H1 (cell line): ENCODE measurements around the gene ARL5A. TPM values are rescaled to one million over a fixed set of nuclear protein-coding genes. Genes with fewer than 3 reads are reported as not detected.

ENCODE experiments used
- CTCF ChIA-PET: fragments of 300-600 bp; sonication (Branson Sonifier 250); formaldehyde crosslinking; loops from one replicate; lab custom pipeline; 2021; ENCODE audit not compliant: partially characterized antibody; lab: Charles Lee
- POLR2A ChIA-PET: fragments of 300-600 bp; sonication (Branson Sonifier 250); formaldehyde crosslinking; loops from one replicate; lab custom pipeline; 2021; ENCODE audit warnings: inconsistent platforms; ENCODE audit not compliant: partially characterized antibody; lab: Charles Lee
- DNase-seq, 2 experiments: peaks; one replicate each; pipeline versions ENCODE4 v3.0.0 to v3.0.0-alpha.2; 2010 to 2022; ENCODE audit warnings: low spot score in 2 of 2, low read depth in 1 of 2, mixed read lengths in 1 of 2
- FAIRE-seq: peaks from 2 replicates; lab custom pipeline; 2011; peaks lifted over from hg19 to GRCh38; lab: Jason Lieb, UNC
- H2AFZ ChIP-seq: 2 replicates; pipeline ENCODE4 v1.8.1; 2012; ENCODE audit warnings: low read length, inconsistent platforms
- H2AK5ac ChIP-seq: 2 replicates; pipeline ENCODE4 v1.6.1; 2013; ENCODE audit warnings: low read depth, low read length
- H2BK120ac ChIP-seq: replicated peaks from 2 replicates; pipeline ENCODE3; 2013; ENCODE audit warnings: low read depth, low read length, inconsistent platforms
- H2BK12ac ChIP-seq: 2 replicates; pipeline ENCODE4 v1.6.1; 2013; ENCODE audit warnings: low read depth, low read length
- H2BK15ac ChIP-seq: 2 replicates; pipeline ENCODE4 v1.6.1; 2013; ENCODE audit warnings: low read length
- H2BK20ac ChIP-seq: 2 replicates; pipeline ENCODE4 v1.6.1; 2013; ENCODE audit warnings: low read length
- H2BK5ac ChIP-seq: 2 replicates; pipeline ENCODE4 v1.6.1; 2013; ENCODE audit warnings: low read depth, low read length
- H3K14ac ChIP-seq: 2 replicates; pipeline ENCODE4 v1.6.1; 2013; ENCODE audit warnings: inconsistent platforms; ENCODE audit not compliant: insufficient read length
- H3K18ac ChIP-seq: 2 replicates; pipeline ENCODE4 v1.6.1; 2013; ENCODE audit warnings: low read length; ENCODE audit errors: extremely low read depth
- H3K23ac ChIP-seq: 2 replicates; pipeline ENCODE4 v1.6.1; 2013; ENCODE audit warnings: inconsistent platforms; ENCODE audit not compliant: insufficient read length
- H3K23me2 ChIP-seq: 2 replicates; pipeline ENCODE4 v1.6.1; 2013; ENCODE audit warnings: low read depth, low read length
- H3K27ac ChIP-seq: 2 replicates; pipeline ENCODE4 v1.6.1; 2011; ENCODE audit warnings: low read depth, low read length, inconsistent platforms
- H3K27me3 ChIP-seq, 4 experiments: replicated peaks in 1 of 4; 1 replicate in 1 of 4; 2 replicates in 3 of 4; pipeline versions ENCODE4 v1.6.1 to v1.8.1; 2011 to 2013; ENCODE audit warnings: low read length in 3 of 4, mild to moderate bottlenecking in 3 of 4, inconsistent platforms in 2 of 4, mixed read lengths in 2 of 4, moderate library complexity in 1 of 4; ENCODE audit not compliant: control insufficient read depth in 3 of 4, insufficient read depth in 3 of 4; ENCODE audit errors: extremely low read depth in 1 of 4
- H3K36me3 ChIP-seq, 4 experiments: 2 replicates each; pipeline versions ENCODE4 v1.6.1 to v1.8.1; 2011 to 2013; ENCODE audit warnings: mild to moderate bottlenecking in 4 of 4, low read length in 3 of 4, moderate library complexity in 2 of 4, control low read depth in 1 of 4, inconsistent platforms in 1 of 4; ENCODE audit not compliant: insufficient read depth in 4 of 4, control insufficient read depth in 2 of 4
- H3K4ac ChIP-seq: replicated peaks from 2 replicates; pipeline ENCODE3; 2013; ENCODE audit warnings: low read length, low read depth, mixed read lengths, inconsistent platforms; ENCODE audit not compliant: insufficient read length
- H3K4me1 ChIP-seq, 4 experiments: replicated peaks in 1 of 4; 1 replicate in 1 of 4; 2 replicates in 3 of 4; pipeline versions ENCODE4 v1.6.1 to v1.8.1; 2011 to 2013; ENCODE audit warnings: low read length in 3 of 4, inconsistent platforms in 2 of 4, mixed read lengths in 1 of 4; ENCODE audit not compliant: insufficient read depth in 4 of 4, control insufficient read depth in 3 of 4
- H3K4me2 ChIP-seq, 2 experiments: 2 replicates each; pipeline versions ENCODE4 v1.6.1 to v1.8.1; 2011 to 2013; ENCODE audit warnings: low read depth in 2 of 2, low read length in 2 of 2, control low read depth in 1 of 2, inconsistent platforms in 1 of 2, mild to moderate bottlenecking in 1 of 2; ENCODE audit not compliant: insufficient read depth in 1 of 2
- H3K4me3 ChIP-seq, 4 experiments: fragments of 200-600, 300-600 bp in 1 of 4; sonication (generic), shearing (Covaris generic), sonication (Bioruptor Twin) in 1 of 4; 2 replicates each; pipeline versions ENCODE4 v1.5.1 to v1.8.1; 2011 to 2016; ENCODE audit warnings: low read length in 4 of 4, low read depth in 3 of 4, control low read depth in 2 of 4, inconsistent platforms in 2 of 4, mild to moderate bottlenecking in 2 of 4, mixed read lengths in 1 of 4, moderate library complexity in 1 of 4; ENCODE audit not compliant: insufficient read depth in 2 of 4; ENCODE audit errors: extremely low read depth in 1 of 4
- H3K56ac ChIP-seq: replicated peaks from 2 replicates; pipeline ENCODE3; 2013; ENCODE audit warnings: low read depth, mild to moderate bottlenecking, mixed read lengths, low read length, inconsistent platforms; ENCODE audit not compliant: insufficient read length
- H3K79me1 ChIP-seq: 2 replicates; pipeline ENCODE4 v1.6.1; 2013; ENCODE audit warnings: low read depth, low read length, control low read depth
- H3K79me2 ChIP-seq, 2 experiments: 2 replicates each; pipeline versions ENCODE4 v1.6.1 to v1.8.1; 2012 to 2013; ENCODE audit warnings: low read length in 2 of 2, mild to moderate bottlenecking in 2 of 2, inconsistent platforms in 1 of 2; ENCODE audit not compliant: insufficient read depth in 2 of 2, control insufficient read depth in 1 of 2
- H3K9ac ChIP-seq, 4 experiments: replicated peaks in 1 of 4; 1 replicate in 1 of 4; 2 replicates in 3 of 4; pipeline versions ENCODE4 v1.6.1 to v1.8.1; 2011 to 2013; ENCODE audit warnings: low read depth in 3 of 4, low read length in 3 of 4, control low read depth in 2 of 4, mild to moderate bottlenecking in 2 of 4, moderate library complexity in 2 of 4, inconsistent platforms in 1 of 4; ENCODE audit errors: extremely low read depth in 1 of 4
- H3K9me3 ChIP-seq, 2 experiments: 2 replicates each; pipeline versions ENCODE4 v1.6.1 to v1.8.1; 2012 to 2013; ENCODE audit warnings: mild to moderate bottlenecking in 2 of 2, moderate library complexity in 2 of 2, control low read depth in 1 of 2, inconsistent platforms in 1 of 2, low read depth in 1 of 2, low read length in 1 of 2, mixed read lengths in 1 of 2; ENCODE audit not compliant: insufficient read depth in 2 of 2
- H4K20me1 ChIP-seq, 2 experiments: replicated peaks in 1 of 2; 2 replicates each; pipeline versions ENCODE3 to v1.8.1; 2011 to 2013; ENCODE audit warnings: inconsistent platforms in 2 of 2, low read length in 2 of 2, mild to moderate bottlenecking in 1 of 2; ENCODE audit not compliant: insufficient read depth in 2 of 2, control insufficient read depth in 1 of 2
- H4K5ac ChIP-seq: 2 replicates; pipeline ENCODE4 v1.6.1; 2013; ENCODE audit warnings: low read length, low read depth, mixed read lengths, inconsistent platforms; ENCODE audit not compliant: insufficient read length
- H4K8ac ChIP-seq: 2 replicates; pipeline ENCODE4 v1.8.0; 2013; ENCODE audit warnings: mild to moderate bottlenecking, moderate library complexity, low read length, inconsistent platforms; ENCODE audit not compliant: insufficient read depth; ENCODE audit errors: extremely low read depth
- H4K91ac ChIP-seq: replicated peaks from 2 replicates; pipeline ENCODE3; 2013; ENCODE audit warnings: low read length, mixed read lengths, inconsistent platforms; ENCODE audit not compliant: insufficient read length
- HDAC6 ChIP-seq: IDR thresholded peaks from one replicate; pipeline ENCODE4 v1.7.1; 2012; ENCODE audit warnings: low read depth, mild to moderate bottlenecking, inconsistent platforms, low read length, moderate library complexity
- WGBS, 2 experiments: shearing (Covaris generic) in 1 of 2; methylation state at CpG; one replicate each; pipeline versions ENCODE4 v1.1.6 to v1.1.7; 2013 to 2015; ENCODE audit warnings: low lambda C conversion rate in 2 of 2, mixed read lengths in 2 of 2, inconsistent platforms in 1 of 2, low coverage in 1 of 2, missing lambda C conversion rate in 1 of 2; ENCODE audit not compliant: insufficient replicate concordance in 2 of 2, insufficient coverage in 1 of 2, insufficient read length in 1 of 2; ENCODE audit errors: extremely low coverage in 1 of 2, missing lambda C conversion rate in 1 of 2; 5-methylcytosine and 5-hydroxymethylcytosine counted together
- polyA plus RNA-seq, 7 experiments: library from polyadenylated mRNA; depleted of rRNA in 3 of 7; stranded (reverse) in 5 of 7; unstranded in 2 of 7; fragments of >200 nt in 5 of 7; fragments of 200-250 nt in 2 of 7; gene quantifications; 1 replicate in 5 of 7; 2 replicates in 1 of 7; 4 replicates in 1 of 7; pipeline versions ENCODE4 v1.2.1 to v1.2.3, GENCODE V29; 2011 to 2013; ENCODE audit warnings: missing spikeins in 2 of 7, mixed read lengths in 2 of 7
- total RNA-seq: library from RNA; stranded (reverse); fragmentation: NEBNext Ultra II Directional; extraction: Animal tissue kit (Norgen Biotek cat#: 25700); gene quantifications from 2 replicates; pipeline ENCODE4 v1.2.1, GENCODE V29; 2021

The ARL5A gene
- total and polyA plus RNA-seq, 2 of the 8 experiments (the other 6 are each of a cell fraction or from before 2014, with no cell fraction given), result 12.6 to 86.3 TPM

GRCh38 chr2:151828890-151829324 lies 686 bp upstream of the ARL5A start:
- Histone ChIP-seq H2AFZ (peak overlapping the region; percentile 94), H3K4me1 (peaks cover 0 to 14% (median 7%) of the 10 kb centered on the region in 4 experiments; a peak in 5 of 7 replicates), H3K23ac (no peak overlapping the region), H3K27ac (no peak overlapping the region), H4K5ac (no peak overlapping the region), H3K9me3 (no peaks in the 10 kb centered on the region), H3K4me2 (peak overlapping the region; percentile 82 to 89), H3K27me3 (no peaks in the 10 kb centered on the region), H2BK5ac (no peak overlapping the region), H3K4ac (no peak overlapping the region), H2BK15ac (no peak overlapping the region), H4K20me1 (peaks cover 4 to 5% of the 10 kb centered on the region in 2 experiments), H4K91ac (no peak overlapping the region), H3K56ac (no peak overlapping the region), H3K4me3 (peak overlapping the region; percentile 88 to 98 (median 92); a peak in 6 of 8 replicates), H3K79me1 (no peaks in the 10 kb centered on the region), H2BK12ac (no peak overlapping the region), H4K8ac (no peak overlapping the region), H2AK5ac (no peak overlapping the region), H2BK120ac (no peak overlapping the region), H3K14ac (no peak overlapping the region), H3K36me3 (no peaks in the 10 kb centered on the region), H3K9ac (peak overlapping the region in 3 of 4 experiments; percentile 25 to 84 (median 42); a peak in 2 of 7 replicates), H3K18ac (no peak overlapping the region), H3K23me2 (no peaks in the 10 kb centered on the region; the same call in 1 of the 2 replicates), H3K79me2 (peaks cover 10 to 41% of the 10 kb centered on the region in 2 experiments), H2BK20ac (no peak overlapping the region)
- no peak for TF ChIP-seq HDAC6
- WGBS, 2 experiments, result 70% methylated on average over 5 of the region's 5 CpGs; no CpG with 5 or more reads in 1 of the 2 experiments
- ChIA-PET POLR2A (interaction anchor here (0.6 to 3.0 kb wide), 7 partner anchors 12 to 342 kb away, joined by 3 to 21 read pairs (median 5); no protein-coding TSS in a partner anchor), CTCF (interaction anchor here (0.9 to 1.3 kb wide), 3 partner anchors 21 to 170 kb away, joined by 3 to 6 read pairs (median 3); no protein-coding TSS in a partner anchor)
- no peak for DNase-seq
- FAIRE-seq, result no peak
